Measurements from ENCODE around the gene PPP1R7.
"Not testable (repeated sequence)": the region's sequence is repeated elsewhere in the genome, so short reads cannot be mapped to it uniquely, and the experiment has no call there.

PPP1R7 gene

GRCh38 chr2:241149925-241150659, at the start of gene PPP1R7:
Gene PPP1R7, plus strand, starts transcription at chr2:241150467. Its CDS starts 29 bp downstream, at chr2:241150496.
- DNase-seq, result peak; percentile 93

- DNase-seq, result peak; percentile 86
Observed at GRCh38 chr2:241102239-241102803, 47.9 kb upstream of the PPP1R7 start, which contains the start of gene MTERF4. Gene MTERF4, minus strand, starts transcription at chr2:241102287. Its CDS starts 14 bp downstream, at chr2:241102273.

- DNase-seq, result no peak
Observed at GRCh38 chr2:241103176-241103595, 47.1 kb upstream of the PPP1R7 start.

GRCh38 chr2:241104611-241105010, 45.7 kb upstream of the PPP1R7 start:
- DNase-seq, result not testable (repeated sequence)

- DNase-seq, result no peak
Observed at GRCh38 chr2:241105641-241106040, 44.6 kb upstream of the PPP1R7 start.

GRCh38 chr2:241107031-241107783, 43.1 kb upstream of the PPP1R7 start:
- no peak for DNase-seq

GRCh38 chr2:241108271-241109209, 41.7 kb upstream of the PPP1R7 start:
- DNase-seq, result no peak

- no peak for DNase-seq
Observed at GRCh38 chr2:241109210-241110088, 40.8 kb upstream of the PPP1R7 start.

- no peak for DNase-seq
Observed at GRCh38 chr2:241110089-241110606, 40.1 kb upstream of the PPP1R7 start.

GRCh38 chr2:241110607-241111439, 39.4 kb upstream of the PPP1R7 start:
- DNase-seq, result no peak

GRCh38 chr2:241111440-241111805, 38.8 kb upstream of the PPP1R7 start:
- DNase-seq, result no peak

- DNase-seq, result no peak
Observed at GRCh38 chr2:241112046-241112445, 38.2 kb upstream of the PPP1R7 start.

GRCh38 chr2:241112592-241112991, 37.7 kb upstream of the PPP1R7 start:
- no peak for DNase-seq

- no peak for DNase-seq
Observed at GRCh38 chr2:241114836-241115235, 35.4 kb upstream of the PPP1R7 start.

GRCh38 chr2:241115361-241115760, 34.9 kb upstream of the PPP1R7 start:
- no peak for DNase-seq

- no peak for DNase-seq
Observed at GRCh38 chr2:241116606-241117560, 33.4 kb upstream of the PPP1R7 start.

- no peak for DNase-seq
Observed at GRCh38 chr2:241118737-241119505, 31.3 kb upstream of the PPP1R7 start.

GRCh38 chr2:241120440-241120839, 29.8 kb upstream of the PPP1R7 start:
- no peak for DNase-seq

All from activated CD4-positive, alpha-beta T cell treated with anti-CD3 and anti-CD28 coated beads, Interleukin-2, amount 50 U/mL, for 1 hour (primary cell).